Measurements from ENCODE around the gene GJA1.

The GJA1 gene

GRCh38 chr6:121399966-121400365, 35.5 kb upstream of the GJA1 start:
- H3K9me3 ChIP-seq (ENCODE audit: insufficient read depth, low read depth, low read length) = no peaks in the 10 kb centered on the region
- H3K4me1 ChIP-seq (ENCODE audit: insufficient read depth, low read length, poor library complexity, severe bottlenecking) = no peaks in the 10 kb centered on the region
- TF ChIP-seq EZH2phosphoT487 (IDR thresholded peaks at IDR 0.05; ENCODE audit: borderline replicate concordance) (no peak), CTCF (conservative IDR thresholded peaks at IDR 0.05; ENCODE audit: low read length) (no peak)

GRCh38 chr6:121403964-121404363, 31.5 kb upstream of the GJA1 start:
- H3K9ac ChIP-seq (ENCODE audit: low read depth, low read length, poor library complexity, severe bottlenecking) = no peak overlapping the region
- H3K9me3 ChIP-seq (ENCODE audit: insufficient read depth, low read depth, low read length) = no peaks in the 10 kb centered on the region
- no peak for TF ChIP-seq EZH2phosphoT487 (IDR thresholded peaks at IDR 0.05; ENCODE audit: borderline replicate concordance)
- H3K27me3 ChIP-seq (ENCODE audit: insufficient read depth, low read length, poor library complexity, severe bottlenecking) = no peaks in the 10 kb centered on the region
- no peaks in the 10 kb centered on the region for H3F3A ChIP-seq (ENCODE audit: low read depth)
- H3K36me3 ChIP-seq (ENCODE audit: insufficient read depth, low read length) = no peaks in the 10 kb centered on the region
- no peaks in the 10 kb centered on the region for H3K9me2 ChIP-seq (replicated peaks; ENCODE audit: low read depth, low read length)
- H3K4me1 ChIP-seq (ENCODE audit: insufficient read depth, low read length, poor library complexity, severe bottlenecking) = no peaks in the 10 kb centered on the region
- H3K4me2 ChIP-seq (ENCODE audit: low read depth, low read length, poor library complexity, severe bottlenecking) = no peak overlapping the region
- H4K20me1 ChIP-seq (ENCODE audit: insufficient read depth, low read length, poor library complexity, severe bottlenecking) = no peaks in the 10 kb centered on the region
- no peak overlapping the region for H2AFZ ChIP-seq (ENCODE audit: low read length)
- no peaks in the 10 kb centered on the region for H3K79me2 ChIP-seq (ENCODE audit: insufficient read depth, low read length)
- no peak overlapping the region for H3K4me3 ChIP-seq (ENCODE audit: low read length, poor library complexity, severe bottlenecking)

More at GRCh38 chr6:121399966-121400365, 35.5 kb upstream of the GJA1 start:
- H4K20me1 ChIP-seq (ENCODE audit: insufficient read depth, low read length, poor library complexity, severe bottlenecking) = no peaks in the 10 kb centered on the region
- H3K36me3 ChIP-seq (ENCODE audit: insufficient read depth, low read length) = no peaks in the 10 kb centered on the region
- H3K4me3 ChIP-seq (ENCODE audit: low read length, poor library complexity, severe bottlenecking) = no peak overlapping the region
- H3K27me3 ChIP-seq (ENCODE audit: insufficient read depth, low read length, poor library complexity, severe bottlenecking) = no peaks in the 10 kb centered on the region
- no peaks in the 10 kb centered on the region for H3F3A ChIP-seq (ENCODE audit: low read depth)
- H3K9ac ChIP-seq (ENCODE audit: low read depth, low read length, poor library complexity, severe bottlenecking) = no peak overlapping the region
- no peaks in the 10 kb centered on the region for H3K79me2 ChIP-seq (ENCODE audit: insufficient read depth, low read length)
- no peaks in the 10 kb centered on the region for H3K9me2 ChIP-seq (replicated peaks; ENCODE audit: low read depth, low read length)
- H2AFZ ChIP-seq (ENCODE audit: low read length) = no peak overlapping the region
- H3K4me2 ChIP-seq (ENCODE audit: low read depth, low read length, poor library complexity, severe bottlenecking) = no peak overlapping the region

GRCh38 chr6:121405306-121405705, 30.1 kb upstream of the GJA1 start:
- Histone ChIP-seq H2AFZ (ENCODE audit: low read length) (no peak overlapping the region), H3F3A (ENCODE audit: low read depth) (no peaks in the 10 kb centered on the region), H3K79me2 (ENCODE audit: insufficient read depth, low read length) (no peaks in the 10 kb centered on the region), H4K20me1 (ENCODE audit: insufficient read depth, low read length, poor library complexity, severe bottlenecking) (no peaks in the 10 kb centered on the region), H3K4me3 (ENCODE audit: low read length, poor library complexity, severe bottlenecking) (no peak overlapping the region), H3K4me2 (ENCODE audit: low read depth, low read length, poor library complexity, severe bottlenecking) (no peak overlapping the region), H3K4me1 (ENCODE audit: insufficient read depth, low read length, poor library complexity, severe bottlenecking) (no peaks in the 10 kb centered on the region), H3K9me2 (replicated peaks; ENCODE audit: low read depth, low read length) (no peaks in the 10 kb centered on the region), H3K9ac (ENCODE audit: low read depth, low read length, poor library complexity, severe bottlenecking) (no peak overlapping the region), H3K9me3 (ENCODE audit: insufficient read depth, low read depth, low read length) (no peaks in the 10 kb centered on the region), H3K36me3 (ENCODE audit: insufficient read depth, low read length) (no peaks in the 10 kb centered on the region), H3K27me3 (ENCODE audit: insufficient read depth, low read length, poor library complexity, severe bottlenecking) (no peaks in the 10 kb centered on the region)
- TF ChIP-seq EZH2phosphoT487 (IDR thresholded peaks at IDR 0.05; ENCODE audit: borderline replicate concordance) (no peak), CTCF (conservative IDR thresholded peaks at IDR 0.05; ENCODE audit: low read length) (no peak)

GRCh38 chr6:121408321-121408720, 27.1 kb upstream of the GJA1 start:
- no peak overlapping the region for H3K4me3 ChIP-seq (ENCODE audit: low read length, poor library complexity, severe bottlenecking)
- H3K9ac ChIP-seq (ENCODE audit: low read depth, low read length, poor library complexity, severe bottlenecking) = no peak overlapping the region
- H3K4me1 ChIP-seq (ENCODE audit: insufficient read depth, low read length, poor library complexity, severe bottlenecking) = no peaks in the 10 kb centered on the region
- TF ChIP-seq CTCF (conservative IDR thresholded peaks at IDR 0.05; ENCODE audit: low read length) (no peak), EZH2phosphoT487 (IDR thresholded peaks at IDR 0.05; ENCODE audit: borderline replicate concordance) (no peak)
- no peaks in the 10 kb centered on the region for H3K36me3 ChIP-seq (ENCODE audit: insufficient read depth, low read length)
- H2AFZ ChIP-seq (ENCODE audit: low read length) = no peak overlapping the region
- H3F3A ChIP-seq (ENCODE audit: low read depth) = no peaks in the 10 kb centered on the region
- no peaks in the 10 kb centered on the region for H3K27me3 ChIP-seq (ENCODE audit: insufficient read depth, low read length, poor library complexity, severe bottlenecking)
- no peak overlapping the region for H3K4me2 ChIP-seq (ENCODE audit: low read depth, low read length, poor library complexity, severe bottlenecking)
- no peaks in the 10 kb centered on the region for H3K9me3 ChIP-seq (ENCODE audit: insufficient read depth, low read depth, low read length)
- no peaks in the 10 kb centered on the region for H4K20me1 ChIP-seq (ENCODE audit: insufficient read depth, low read length, poor library complexity, severe bottlenecking)
- no peaks in the 10 kb centered on the region for H3K9me2 ChIP-seq (replicated peaks; ENCODE audit: low read depth, low read length)
- no peaks in the 10 kb centered on the region for H3K79me2 ChIP-seq (ENCODE audit: insufficient read depth, low read length)
